Measurements from ENCODE around the gene TSPAN9. TPM values are rescaled to one million over a fixed set of nuclear protein-coding genes. Genes with fewer than 3 reads are reported as not detected.

Gene TSPAN9
- total RNA-seq, 1 experiment from 2014 or later, result 9.6 TPM

- CTCF ChIA-PET, result no interaction called here
- Histone ChIP-seq H3K27ac (no peak overlapping the region), H3K4me2 (no peak overlapping the region), H3K27me3 (ENCODE audit: insufficient read depth, low read depth) (no peaks in the 10 kb centered on the region), H3F3A (ENCODE audit: insufficient read depth, low read depth) (no peaks in the 10 kb centered on the region), H3K4me3 (no peak overlapping the region), H3K9me2 (ENCODE audit: insufficient read depth) (no peaks in the 10 kb centered on the region), H3K9me3 (ENCODE audit: insufficient read depth, low read depth) (no peaks in the 10 kb centered on the region), H3K4me1 (replicated peaks; ENCODE audit: insufficient read depth) (no peaks in the 10 kb centered on the region), H2AFZ (no peak overlapping the region), H3K36me3 (ENCODE audit: low read depth) (no peaks in the 10 kb centered on the region), H3K79me2 (ENCODE audit: low read depth) (no peaks in the 10 kb centered on the region), H4K20me1 (ENCODE audit: insufficient read depth) (no peaks in the 10 kb centered on the region)
- TF ChIP-seq CTCF (conservative IDR thresholded peaks at IDR 0.05) (no peak), EZH2 (IDR thresholded peaks at IDR 0.05; ENCODE audit: low read depth) (no peak)
- DNase-seq, result no peak
- intact Hi-C loops (cut with micrococcal nuclease; ENCODE audit: unreplicated experiment), result no loop called here
- BruUV-seq (replicated peaks), result no TSS peak
- POLR2A ChIA-PET (ENCODE audit: unreplicated experiment), result no interaction called here
Observed at GRCh38 chr12:3141339-3142321, 64.5 kb downstream of the TSPAN9 start.

- intact Hi-C loops (cut with micrococcal nuclease; ENCODE audit: unreplicated experiment), result no loop called here
- no peaks in the 10 kb centered on the region for H3K36me3 ChIP-seq (ENCODE audit: low read depth)
- DNase-seq, result no peak
- no peak overlapping the region for H3K4me2 ChIP-seq
- H3K27ac ChIP-seq, result no peak overlapping the region
- no peaks in the 10 kb centered on the region for H3K4me1 ChIP-seq (replicated peaks; ENCODE audit: insufficient read depth)
- no TSS peak for BruUV-seq (replicated peaks)
- CTCF ChIA-PET, result no interaction called here
- no peak overlapping the region for H3K4me3 ChIP-seq
- H3K9me3 ChIP-seq (ENCODE audit: insufficient read depth, low read depth), result no peaks in the 10 kb centered on the region
- H3F3A ChIP-seq (ENCODE audit: insufficient read depth, low read depth), result no peaks in the 10 kb centered on the region
- POLR2A ChIA-PET (ENCODE audit: unreplicated experiment), result no interaction called here
- no peak overlapping the region for H2AFZ ChIP-seq
- no peak for TF ChIP-seq CTCF (conservative IDR thresholded peaks at IDR 0.05)
- no peak for TF ChIP-seq EZH2 (IDR thresholded peaks at IDR 0.05; ENCODE audit: low read depth)
- H3K79me2 ChIP-seq (ENCODE audit: low read depth), result no peaks in the 10 kb centered on the region
- H4K20me1 ChIP-seq (ENCODE audit: insufficient read depth), result no peaks in the 10 kb centered on the region
- no peaks in the 10 kb centered on the region for H3K27me3 ChIP-seq (ENCODE audit: insufficient read depth, low read depth)
- no peaks in the 10 kb centered on the region for H3K9me2 ChIP-seq (ENCODE audit: insufficient read depth)
Observed at GRCh38 chr12:3142386-3142785, 65.2 kb downstream of the TSPAN9 start.

- no peak for DNase-seq
- ChIA-PET POLR2A (ENCODE audit: unreplicated experiment) (no interaction called here), CTCF (no interaction called here)
- Histone ChIP-seq H3K27ac (no peak overlapping the region), H3K9me2 (ENCODE audit: insufficient read depth) (no peaks in the 10 kb centered on the region), H3K4me3 (no peak overlapping the region), H3F3A (ENCODE audit: insufficient read depth, low read depth) (no peaks in the 10 kb centered on the region), H3K27me3 (ENCODE audit: insufficient read depth, low read depth) (peaks cover 14% of the 10 kb centered on the region; the same call in 1 of the 2 replicates), H4K20me1 (ENCODE audit: insufficient read depth) (no peaks in the 10 kb centered on the region), H3K36me3 (ENCODE audit: low read depth) (no peaks in the 10 kb centered on the region), H3K79me2 (ENCODE audit: low read depth) (no peaks in the 10 kb centered on the region), H3K4me1 (replicated peaks; ENCODE audit: insufficient read depth) (no peaks in the 10 kb centered on the region), H3K9me3 (ENCODE audit: insufficient read depth, low read depth) (no peaks in the 10 kb centered on the region), H2AFZ (no peak overlapping the region), H3K4me2 (no peak overlapping the region)
- TF ChIP-seq EZH2 (IDR thresholded peaks at IDR 0.05; ENCODE audit: low read depth), result no peak
- no peak for TF ChIP-seq CTCF (conservative IDR thresholded peaks at IDR 0.05)
- intact Hi-C loops (cut with micrococcal nuclease; ENCODE audit: unreplicated experiment), result no loop called here
- BruUV-seq (replicated peaks), result no TSS peak
Observed at GRCh38 chr12:3144495-3144894, 67.3 kb downstream of the TSPAN9 start.
